ENCODE measurements around the gene TAT.
"Not testable (repeated sequence)": the region's sequence is repeated elsewhere in the genome, so short reads cannot be mapped to it uniquely, and the experiment has no call there.

TAT gene

GRCh38 chr16:71598426-71598825, 21.5 kb upstream of the TAT start:
- H3K27ac ChIP-seq (ENCODE audit: low read depth, low read length); H3K4me3 ChIP-seq (ENCODE audit: low read depth in 1 of 2, low read length in 2 of 2); H3K27me3 ChIP-seq (ENCODE audit: control insufficient read depth in 1 of 2, insufficient read depth in 2 of 2, low read length in 2 of 2); H3K36me3 ChIP-seq (ENCODE audit: insufficient read depth, low read length); H3K4me1 ChIP-seq (ENCODE audit: insufficient read depth, low read length); H3K9me3 ChIP-seq (ENCODE audit: low read length); H3K9ac ChIP-seq (ENCODE audit: low read length): not testable (repeated sequence)

GRCh38 chr16:71595340-71595826, 18.5 kb upstream of the TAT start:
- not testable (repeated sequence) for H3K36me3 ChIP-seq (ENCODE audit: insufficient read depth, low read length); H3K27ac ChIP-seq (ENCODE audit: low read depth, low read length); H3K4me1 ChIP-seq (ENCODE audit: insufficient read depth, low read length); H3K27me3 ChIP-seq (ENCODE audit: control insufficient read depth in 1 of 2, insufficient read depth in 2 of 2, low read length in 2 of 2); H3K4me3 ChIP-seq (ENCODE audit: low read depth in 1 of 2, low read length in 2 of 2); H3K9ac ChIP-seq (ENCODE audit: low read length); H3K9me3 ChIP-seq (ENCODE audit: low read length)

GRCh38 chr16:71594000-71594646, 17.2 kb upstream of the TAT start:
- H3K9ac ChIP-seq (ENCODE audit: low read length), result no peak overlapping the region
- no peaks in the 10 kb centered on the region for H3K27me3 ChIP-seq (ENCODE audit: control insufficient read depth in 1 of 2, insufficient read depth in 2 of 2, low read length in 2 of 2)
- no peak overlapping the region for H3K4me3 ChIP-seq (ENCODE audit: low read depth in 1 of 2, low read length in 2 of 2)
- no peak overlapping the region for H3K27ac ChIP-seq (ENCODE audit: low read depth, low read length)
- no peaks in the 10 kb centered on the region for H3K9me3 ChIP-seq (ENCODE audit: low read length)
- no peaks in the 10 kb centered on the region for H3K4me1 ChIP-seq (ENCODE audit: insufficient read depth, low read length)
- no peaks in the 10 kb centered on the region for H3K36me3 ChIP-seq (ENCODE audit: insufficient read depth, low read length)

GRCh38 chr16:71593048-71593999, 16.4 kb upstream of the TAT start:
- H3K36me3 ChIP-seq (ENCODE audit: insufficient read depth, low read length), result no peaks in the 10 kb centered on the region

GRCh38 chr16:71591917-71592316, 15.0 kb upstream of the TAT start:
- Histone ChIP-seq H3K4me1 (ENCODE audit: insufficient read depth, low read length) (no peaks in the 10 kb centered on the region), H3K27ac (ENCODE audit: low read depth, low read length) (no peak overlapping the region), H3K27me3 (ENCODE audit: control insufficient read depth in 1 of 2, insufficient read depth in 2 of 2, low read length in 2 of 2) (no peaks in the 10 kb centered on the region), H3K9me3 (ENCODE audit: low read length) (no peaks in the 10 kb centered on the region), H3K4me3 (ENCODE audit: low read depth in 1 of 2, low read length in 2 of 2) (no peak overlapping the region), H3K36me3 (ENCODE audit: insufficient read depth, low read length) (no peaks in the 10 kb centered on the region), H3K9ac (ENCODE audit: low read length) (no peak overlapping the region)

More at GRCh38 chr16:71593048-71593999, 16.4 kb upstream of the TAT start:
- Histone ChIP-seq H3K27ac (ENCODE audit: low read depth, low read length) (no peak overlapping the region), H3K4me1 (ENCODE audit: insufficient read depth, low read length) (no peaks in the 10 kb centered on the region), H3K9me3 (ENCODE audit: low read length) (no peaks in the 10 kb centered on the region), H3K4me3 (ENCODE audit: low read depth in 1 of 2, low read length in 2 of 2) (no peak overlapping the region), H3K27me3 (ENCODE audit: control insufficient read depth in 1 of 2, insufficient read depth in 2 of 2, low read length in 2 of 2) (no peaks in the 10 kb centered on the region), H3K9ac (ENCODE audit: low read length) (no peak overlapping the region)

- H3K9ac ChIP-seq (ENCODE audit: low read length), result no peak overlapping the region
- H3K4me3 ChIP-seq (ENCODE audit: low read depth in 1 of 2, low read length in 2 of 2), result no peak overlapping the region
- no peaks in the 10 kb centered on the region for H3K4me1 ChIP-seq (ENCODE audit: insufficient read depth, low read length)
- no peaks in the 10 kb centered on the region for H3K9me3 ChIP-seq (ENCODE audit: low read length)
- H3K36me3 ChIP-seq (ENCODE audit: insufficient read depth, low read length), result no peaks in the 10 kb centered on the region
- H3K27ac ChIP-seq (ENCODE audit: low read depth, low read length), result no peak overlapping the region
- H3K27me3 ChIP-seq (ENCODE audit: control insufficient read depth in 1 of 2, insufficient read depth in 2 of 2, low read length in 2 of 2), result no peaks in the 10 kb centered on the region
Observed at GRCh38 chr16:71590584-71590983, 13.7 kb upstream of the TAT start.

- not testable (repeated sequence) for H3K4me1 ChIP-seq (ENCODE audit: insufficient read depth, low read length); H3K36me3 ChIP-seq (ENCODE audit: insufficient read depth, low read length); H3K9me3 ChIP-seq (ENCODE audit: low read length); H3K9ac ChIP-seq (ENCODE audit: low read length); H3K27ac ChIP-seq (ENCODE audit: low read depth, low read length); H3K4me3 ChIP-seq (ENCODE audit: low read depth in 1 of 2, low read length in 2 of 2); H3K27me3 ChIP-seq (ENCODE audit: control insufficient read depth in 1 of 2, insufficient read depth in 2 of 2, low read length in 2 of 2)
Observed at GRCh38 chr16:71590071-71590470, 13.2 kb upstream of the TAT start.

- not testable (repeated sequence) for H3K4me3 ChIP-seq (ENCODE audit: low read depth in 1 of 2, low read length in 2 of 2); H3K9me3 ChIP-seq (ENCODE audit: low read length); H3K9ac ChIP-seq (ENCODE audit: low read length); H3K4me1 ChIP-seq (ENCODE audit: insufficient read depth, low read length); H3K27me3 ChIP-seq (ENCODE audit: control insufficient read depth in 1 of 2, insufficient read depth in 2 of 2, low read length in 2 of 2); H3K27ac ChIP-seq (ENCODE audit: low read depth, low read length); H3K36me3 ChIP-seq (ENCODE audit: insufficient read depth, low read length)
Observed at GRCh38 chr16:71589334-71589733, 12.4 kb upstream of the TAT start.

- no peak overlapping the region for H3K27ac ChIP-seq (ENCODE audit: low read depth, low read length)
Observed at GRCh38 chr16:71585318-71585703, 8.4 kb upstream of the TAT start.

GRCh38 chr16:71584543-71585317, 7.8 kb upstream of the TAT start:
- Histone ChIP-seq H3K4me1 (ENCODE audit: insufficient read depth, low read length) (no peaks in the 10 kb centered on the region), H3K36me3 (ENCODE audit: insufficient read depth, low read length) (no peaks in the 10 kb centered on the region), H3K4me3 (ENCODE audit: low read depth in 1 of 2, low read length in 2 of 2) (no peak overlapping the region), H3K27me3 (ENCODE audit: control insufficient read depth in 1 of 2, insufficient read depth in 2 of 2, low read length in 2 of 2) (no peaks in the 10 kb centered on the region), H3K9ac (ENCODE audit: low read length) (no peak overlapping the region), H3K27ac (ENCODE audit: low read depth, low read length) (no peak overlapping the region), H3K9me3 (ENCODE audit: low read length) (no peaks in the 10 kb centered on the region)

More at GRCh38 chr16:71585318-71585703, 8.4 kb upstream of the TAT start:
- no peaks in the 10 kb centered on the region for H3K36me3 ChIP-seq (ENCODE audit: insufficient read depth, low read length)
- no peak overlapping the region for H3K9ac ChIP-seq (ENCODE audit: low read length)
- no peaks in the 10 kb centered on the region for H3K27me3 ChIP-seq (ENCODE audit: control insufficient read depth in 1 of 2, insufficient read depth in 2 of 2, low read length in 2 of 2)
- no peak overlapping the region for H3K4me3 ChIP-seq (ENCODE audit: low read depth in 1 of 2, low read length in 2 of 2)
- no peaks in the 10 kb centered on the region for H3K9me3 ChIP-seq (ENCODE audit: low read length)
- H3K4me1 ChIP-seq (ENCODE audit: insufficient read depth, low read length), result no peaks in the 10 kb centered on the region

GRCh38 chr16:71582553-71582848, 5.6 kb upstream of the TAT start:
- not testable (repeated sequence) for H3K9ac ChIP-seq (ENCODE audit: low read length); H3K9me3 ChIP-seq (ENCODE audit: low read length); H3K4me1 ChIP-seq (ENCODE audit: insufficient read depth, low read length); H3K4me3 ChIP-seq (ENCODE audit: low read depth in 1 of 2, low read length in 2 of 2); H3K36me3 ChIP-seq (ENCODE audit: insufficient read depth, low read length); H3K27ac ChIP-seq (ENCODE audit: low read depth, low read length); H3K27me3 ChIP-seq (ENCODE audit: control insufficient read depth in 1 of 2, insufficient read depth in 2 of 2, low read length in 2 of 2)

Measured in muscle layer of colon (tissue), 2 donors.